AG04450 (cell line): ENCODE data around the gene C20orf141. TPM values are rescaled to one million over a fixed set of nuclear protein-coding genes. Genes with fewer than 3 reads are reported as not detected.

Experiments
- CTCF ChIA-PET: fragments of 300-600, 350-600 bp; formaldehyde crosslinking; extraction: SDS; loops from one replicate; lab custom pipeline; 2022; ENCODE audit warnings: antibody characterized with exemption, inconsistent platforms; lab: Charles Lee
- POLR2A ChIA-PET: fragments of 350-600 bp; formaldehyde crosslinking; extraction: SDS; loops from one replicate; lab custom pipeline; 2021; ENCODE audit warnings: antibody characterized with exemption, inconsistent platforms; lab: Yijun Ruan, JAX
- DNase-seq: peaks from one replicate; pipeline ENCODE4 v3.0.0-alpha.2; 2011; ENCODE audit warnings: low read depth, low spot score
- H3K27ac ChIP-seq: one replicate; pipeline ENCODE4 v1.5.1; 2012; ENCODE audit warnings: low read depth, low read length, control low read depth
- H3K27me3 ChIP-seq: one replicate; pipeline ENCODE4 v1.6.0; 2012; ENCODE audit warnings: low read length; ENCODE audit not compliant: control insufficient read depth, insufficient read depth
- H3K4me3 ChIP-seq: 2 replicates; pipeline ENCODE4 v1.5.1; 2011; ENCODE audit warnings: mild to moderate bottlenecking, low read depth, low read length, control low read depth
- H3K9me3 ChIP-seq: 2 replicates; pipeline ENCODE4 v1.5.1; 2012; ENCODE audit warnings: low read length; ENCODE audit not compliant: control insufficient read depth, insufficient read depth
- CTCF ChIP-seq: IDR thresholded peaks from 2 replicates; pipeline ENCODE4 v1.5.1; 2011; ENCODE audit warnings: low read depth, low read length, control low read depth, inconsistent platforms
- polyA plus RNA-seq: library from polyadenylated mRNA; depleted of rRNA; stranded (reverse); fragments of >200 nt; gene quantifications from 2 replicates; pipeline ENCODE4 v1.2.3, GENCODE V29; 2011

The C20orf141 gene
- polyA plus RNA-seq, 1 experiment, result not detected

GRCh38 chr20:2851086-2851485 lies 36.3 kb downstream of the C20orf141 start:
- Histone ChIP-seq H3K27ac (no peak overlapping the region), H3K9me3 (no peaks in the 10 kb centered on the region), H3K27me3 (no peaks in the 10 kb centered on the region), H3K4me3 (no peak overlapping the region)
- no peak for TF ChIP-seq CTCF
- no peak for DNase-seq
- CTCF ChIA-PET, result interaction anchor here (0.7 to 2.9 kb wide), 12 partner anchors 8 to 163 kb away, joined by 3 to 40 read pairs (median 6); partner anchors contain the start of genes PCED1A and VPS16
- POLR2A ChIA-PET, result no interaction called here

- no peak for TF ChIP-seq CTCF
- POLR2A ChIA-PET, result no interaction called here
- Histone ChIP-seq H3K27ac (no peak overlapping the region), H3K27me3 (no peaks in the 10 kb centered on the region), H3K9me3 (no peaks in the 10 kb centered on the region), H3K4me3 (no peak overlapping the region)
- CTCF ChIA-PET, result interaction anchor here (1.7 kb wide), 1 partner anchor 8 kb away, joined by 4 read pairs; no protein-coding TSS in a partner anchor
- DNase-seq, result no peak
These were observed 43.8 kb downstream of the C20orf141 start for GRCh38 chr20:2858591-2858990.

- ChIA-PET CTCF (interaction anchor here (0.6 to 1.7 kb wide), 3 partner anchors 8 to 173 kb away, joined by 3 to 4 read pairs (median 3); no protein-coding TSS in a partner anchor), POLR2A (no interaction called here)
- Histone ChIP-seq H3K4me3 (no peak overlapping the region), H3K27ac (no peak overlapping the region), H3K9me3 (no peaks in the 10 kb centered on the region), H3K27me3 (no peaks in the 10 kb centered on the region)
- DNase-seq, result no peak
- no peak for TF ChIP-seq CTCF
These were observed 44.7 kb downstream of the C20orf141 start for GRCh38 chr20:2859330-2860121.

GRCh38 chr20:2864626-2865025 lies 49.8 kb downstream of the C20orf141 start:
- Histone ChIP-seq H3K27ac (no peak overlapping the region), H3K4me3 (no peak overlapping the region), H3K9me3 (no peaks in the 10 kb centered on the region), H3K27me3 (no peaks in the 10 kb centered on the region)
- no peak for TF ChIP-seq CTCF
- ChIA-PET CTCF (interaction anchor here (0.5 kb wide), 1 partner anchor 13 kb away, joined by 3 read pairs; no protein-coding TSS in a partner anchor), POLR2A (no interaction called here)
- DNase-seq, result no peak

- Histone ChIP-seq H3K27me3 (no peaks in the 10 kb centered on the region), H3K9me3 (no peaks in the 10 kb centered on the region), H3K27ac (no peak overlapping the region), H3K4me3 (no peak overlapping the region)
- ChIA-PET CTCF (no interaction called here), POLR2A (no interaction called here)
- TF ChIP-seq CTCF, result no peak
- DNase-seq, result no peak
These were observed 50.3 kb downstream of the C20orf141 start for GRCh38 chr20:2865101-2865500.
